Measurements from ENCODE around the gene WDR33.

GRCh38 chr2:127843677-127844076 lies 32.7 kb upstream of the WDR33 start:
- no peak for TF ChIP-seq CTCF (IDR thresholded peaks at IDR 0.05)
- no peak for TF ChIP-seq POLR2AphosphoS5 (IDR thresholded peaks at IDR 0.05; ENCODE audit: insufficient read depth in 1 of 2, low read depth in 1 of 2)
- TF ChIP-seq POLR2A (IDR thresholded peaks at IDR 0.05), result no peak
